CD4-positive, alpha-beta T cell treated with Interleukin-17A for 1 hour (primary cell): ENCODE data around the gene IFNGR2.
A peak's percentile ranks its signal among the peaks of the same experiment; 100 is the strongest.
"Not testable (repeated sequence)": the region's sequence is repeated elsewhere in the genome, so short reads cannot be mapped to it uniquely, and the experiment has no call there.

Experiments used
- DNase-seq: peaks from one replicate; pipeline ENCODE4 v3.0.0-alpha.2; 2020

IFNGR2 gene

GRCh38 chr21:33443194-33443593, 40.0 kb downstream of the IFNGR2 start:
- DNase-seq = no peak

GRCh38 chr21:33444499-33444898, 41.3 kb downstream of the IFNGR2 start:
- DNase-seq = no peak

DNA sequence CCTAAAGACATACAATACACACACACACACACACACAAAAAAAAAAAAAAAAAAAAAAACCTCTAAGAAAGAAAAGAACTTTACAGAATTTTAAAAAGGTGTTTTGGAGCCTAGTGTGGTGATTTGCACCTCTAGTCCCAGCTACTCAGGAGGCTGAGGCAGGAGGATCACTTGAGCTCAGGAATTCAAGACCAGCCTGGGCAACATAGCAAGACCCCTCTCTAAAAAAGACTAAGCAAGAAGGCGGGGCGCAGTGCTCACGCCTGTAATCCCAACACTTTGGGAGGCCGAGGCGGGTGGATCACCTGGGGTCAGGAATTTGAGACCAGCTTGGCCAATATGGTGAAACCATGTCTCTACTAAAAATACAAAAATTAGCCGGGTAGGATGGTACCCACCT, 43.4 kb downstream of the IFNGR2 start:
- DNase-seq = not testable (repeated sequence)

DNA sequence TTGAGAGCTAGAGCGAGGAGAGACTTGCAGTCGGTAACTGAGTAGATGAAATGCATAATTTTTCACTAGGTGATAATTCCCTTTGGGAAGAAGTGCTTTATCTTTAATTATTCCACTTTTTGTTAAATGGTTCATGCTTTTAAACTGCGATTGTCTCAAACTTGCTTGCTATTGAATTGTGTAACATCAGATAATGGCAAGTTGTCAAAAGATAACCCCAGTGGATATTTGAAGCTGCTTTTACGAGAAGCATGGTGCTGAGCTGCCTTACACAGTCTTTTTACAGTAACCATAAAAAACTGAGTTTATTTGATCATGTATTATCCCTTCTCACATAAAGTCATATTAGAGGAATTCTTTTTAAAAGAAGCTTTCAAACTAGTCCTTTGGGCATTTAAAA, 46.4 kb downstream of the IFNGR2 start:
- no peak for DNase-seq

- DNase-seq = no peak
These were observed 48.4 kb downstream of the IFNGR2 start for GRCh38 chr21:33451634-33452071.

- no peak for DNase-seq
These were observed 49.1 kb downstream of the IFNGR2 start for GRCh38 chr21:33452362-33452761.

- DNase-seq = no peak
These were observed 52.7 kb downstream of the IFNGR2 start for GRCh38 chr21:33455686-33456446.

DNA sequence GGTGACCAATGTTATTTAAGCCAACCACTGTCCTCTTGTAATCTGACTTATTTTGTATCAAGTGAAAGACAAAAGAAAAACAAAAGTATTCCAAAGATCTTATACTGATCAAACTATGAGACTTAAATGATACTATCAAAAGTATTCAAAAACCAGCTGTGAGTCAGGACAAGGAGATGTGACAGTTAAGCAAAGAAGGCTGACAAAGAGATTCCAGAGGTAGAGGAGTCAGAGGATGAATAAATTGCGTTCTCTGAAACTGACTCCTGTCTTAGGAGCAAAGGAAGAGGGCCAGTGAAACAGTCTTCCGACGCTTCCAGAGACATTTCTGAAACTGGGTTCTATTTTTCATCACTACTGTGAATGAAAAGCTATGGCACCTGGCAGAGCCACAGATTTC, 55.6 kb downstream of the IFNGR2 start:
- DNase-seq = no peak

DNA sequence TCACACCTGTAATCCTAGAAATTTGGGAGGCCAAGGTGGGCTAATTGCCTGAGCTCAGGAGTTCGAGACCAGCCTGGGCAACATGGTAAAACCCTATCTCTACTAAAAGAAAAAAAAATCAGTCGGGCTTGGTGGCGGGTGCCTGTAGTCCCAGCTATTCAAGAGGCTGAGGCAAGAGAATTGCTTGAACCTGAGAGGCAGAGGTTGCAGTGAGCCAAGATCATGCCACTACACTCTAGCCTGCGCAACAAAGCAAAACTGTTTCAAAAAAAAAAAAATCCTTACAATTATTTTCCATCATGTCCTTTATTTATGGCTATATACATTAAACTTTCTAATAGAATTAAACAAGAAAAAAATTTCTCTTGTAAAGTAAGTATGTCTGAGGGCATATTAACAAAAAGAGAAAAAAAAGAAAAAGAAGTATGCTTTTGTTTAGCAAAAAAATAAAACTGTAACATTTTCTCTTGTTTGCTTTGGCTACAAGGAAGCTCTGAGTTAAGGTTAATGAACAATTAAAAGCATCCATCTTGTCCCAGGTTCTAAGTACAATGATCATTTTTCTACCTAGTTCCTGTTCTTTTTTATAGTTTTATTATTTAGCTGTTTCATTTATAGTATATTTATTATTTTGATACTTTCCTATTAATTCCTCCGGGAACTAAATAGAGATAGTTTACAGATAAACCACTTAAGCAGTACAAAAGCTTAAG, 58.5 kb downstream of the IFNGR2 start:
- no peak for DNase-seq

- DNase-seq = not testable (repeated sequence)
These were observed 66.0 kb downstream of the IFNGR2 start for GRCh38 chr21:33469183-33469582.

DNA sequence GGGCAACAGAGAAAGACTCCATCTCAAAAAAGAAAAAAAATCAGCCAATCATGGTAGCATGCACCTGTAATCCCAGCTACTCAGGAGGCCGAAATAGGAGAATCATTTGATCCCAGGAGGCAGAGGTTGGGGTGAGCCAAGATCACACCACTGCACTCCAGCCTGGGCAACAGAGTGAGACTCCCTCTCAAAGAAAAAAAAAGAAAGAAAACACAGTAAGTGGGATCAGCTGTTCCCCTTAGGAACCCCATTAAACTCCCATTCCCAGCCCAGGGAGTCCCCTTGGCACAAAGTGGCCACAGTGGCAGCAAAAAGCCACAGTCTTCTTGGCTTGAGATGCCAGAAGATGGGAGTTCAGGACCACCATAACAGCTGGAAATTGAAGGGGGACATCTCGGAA, 67.5 kb downstream of the IFNGR2 start:
- DNase-seq = no peak

- DNase-seq = no peak
These were observed 70.1 kb downstream of the IFNGR2 start for GRCh38 chr21:33473344-33473743.

DNA sequence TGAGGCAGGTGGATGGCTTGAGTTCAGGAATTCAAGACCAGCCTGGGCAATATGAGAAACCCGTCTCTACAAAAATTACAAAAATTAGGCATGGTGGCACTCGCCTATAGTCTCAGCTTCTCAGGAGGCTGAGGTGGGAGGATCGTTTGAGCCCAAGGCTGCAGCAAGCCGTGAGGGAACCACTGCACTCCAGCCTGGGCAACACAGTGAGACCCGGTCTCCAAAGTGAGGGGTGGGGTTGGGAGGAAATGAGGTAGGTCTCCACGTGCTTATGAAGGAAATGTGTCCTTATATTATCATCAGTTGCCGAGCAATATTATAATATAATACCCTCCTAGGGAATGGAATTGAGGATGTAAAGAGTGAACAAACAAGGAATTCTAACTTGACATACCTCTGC, 73.9 kb downstream of the IFNGR2 start:
- no peak for DNase-seq

DNA sequence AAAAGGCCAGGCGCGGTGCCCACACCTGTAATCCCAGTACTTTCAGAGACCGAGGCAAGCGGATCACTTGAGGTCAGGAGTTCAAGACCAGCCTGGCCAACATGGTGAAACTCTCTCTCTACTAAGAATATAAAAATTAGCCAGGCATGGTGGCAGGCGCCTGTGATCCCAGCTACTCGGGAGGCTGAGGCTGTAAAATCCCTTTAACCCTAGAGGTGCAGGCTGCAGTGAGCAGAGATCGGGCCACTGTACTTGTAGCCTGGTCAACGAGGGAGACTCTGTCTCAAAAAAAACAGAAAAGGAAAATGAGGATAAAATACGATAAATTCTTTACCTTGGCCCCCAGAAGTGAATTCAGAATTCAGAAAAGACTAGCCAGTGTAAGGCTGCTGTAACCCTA, 75.0 kb downstream of the IFNGR2 start:
- no peak for DNase-seq

GRCh38 chr21:33478935-33479678, 75.9 kb downstream of the IFNGR2 start:
- DNase-seq = peak; percentile 54

GRCh38 chr21:33479679-33480480, 76.7 kb downstream of the IFNGR2 start, which contains the start of gene TMEM50B:
Gene TMEM50B, minus strand, starts transcription at chr21:33479974. Its CDS starts 11,089 bp downstream, at chr21:33468885.
- peak; percentile 97 for DNase-seq

DNA sequence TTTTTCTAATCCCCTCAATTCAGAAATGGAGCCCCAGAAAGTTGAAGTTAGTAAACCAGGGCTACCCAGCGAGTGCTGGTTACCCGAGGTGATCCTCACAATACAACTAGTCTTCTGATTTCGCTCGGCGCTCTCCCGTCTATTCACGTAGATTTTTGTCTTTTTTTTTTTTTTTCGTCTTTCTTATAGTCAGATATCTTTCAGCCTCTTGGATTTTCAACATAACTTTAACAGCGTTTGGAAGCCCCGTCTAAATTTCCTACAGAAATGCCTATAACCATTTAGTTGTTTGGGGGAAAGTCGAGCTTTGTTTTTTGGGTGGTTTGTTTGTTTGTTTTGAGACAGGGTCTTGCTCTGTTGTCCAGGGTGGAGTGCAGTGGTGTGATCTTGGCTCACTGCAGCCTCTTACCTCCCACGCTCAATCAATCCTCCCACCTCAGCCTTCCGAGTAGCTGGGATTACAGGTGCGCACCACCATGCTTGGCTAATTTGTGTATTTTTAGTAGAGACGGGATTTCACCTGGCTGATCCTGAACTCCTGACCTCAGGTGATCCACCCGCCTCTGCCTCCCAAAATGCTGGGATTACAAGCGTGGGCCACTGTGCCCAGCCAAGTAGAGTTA, 77.4 kb downstream of the IFNGR2 start:
- no peak for DNase-seq

DNA sequence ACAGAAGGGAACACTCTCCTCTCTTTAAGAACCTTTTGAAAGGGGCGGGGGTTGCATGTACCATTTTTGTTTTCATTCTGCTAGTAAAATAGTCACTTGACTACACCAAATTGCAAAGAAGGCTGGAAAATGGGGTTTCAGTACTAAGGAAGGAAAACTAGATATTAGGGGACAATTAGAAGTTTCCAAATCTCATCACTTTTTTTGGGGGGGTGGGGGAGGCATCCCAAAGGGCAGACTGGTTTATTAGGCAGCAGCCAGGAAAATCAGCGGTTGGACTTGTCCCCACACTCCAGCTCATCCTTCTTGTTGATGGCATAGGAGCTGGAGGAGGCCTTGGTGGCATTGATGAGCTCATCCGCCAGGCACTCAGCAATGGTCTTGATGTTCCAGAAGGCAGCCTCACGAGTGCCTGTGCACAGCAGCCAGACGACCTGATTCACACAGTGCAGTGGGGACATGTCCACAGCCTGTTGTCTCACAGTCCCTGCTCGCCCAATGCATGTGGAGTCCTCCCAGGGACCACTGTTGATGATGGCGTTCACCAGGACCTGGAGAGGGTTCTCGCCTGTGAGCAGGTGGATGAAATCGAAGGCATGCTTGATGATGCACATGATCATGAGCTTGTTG, 78.2 kb downstream of the IFNGR2 start:
- DNase-seq = no peak
